Keratinocyte (primary cell): ENCODE results near the gene EXOSC9. TPM values are rescaled to one million over a fixed set of nuclear protein-coding genes. Genes with fewer than 3 reads are reported as not detected.

ENCODE experiments used
- DNase-seq: peaks from one replicate; pipeline ENCODE4 v3.0.0-alpha.2; 2011; ENCODE audit warnings: low read depth, missing footprints, low spot score
- FAIRE-seq: peaks from 2 replicates; lab custom pipeline; 2011; peaks lifted over from hg19 to GRCh38; lab: Jason Lieb, UNC
- H2AFZ ChIP-seq: 2 replicates; pipeline ENCODE4 v1.6.0; 2012; ENCODE audit warnings: low read length, control low read depth, inconsistent platforms; ENCODE audit not compliant: control insufficient read depth
- H3K27ac ChIP-seq: 2 replicates; pipeline ENCODE4 v1.5.1; 2011; ENCODE audit warnings: low read length; ENCODE audit not compliant: control insufficient read depth, insufficient read depth
- H3K27me3 ChIP-seq: 3 replicates; pipeline ENCODE4 v1.6.0; 2011; ENCODE audit warnings: low read length; ENCODE audit not compliant: control insufficient read depth, insufficient read depth; ENCODE audit errors: extremely low read depth
- H3K36me3 ChIP-seq, 2 experiments: 2 replicates in 1 of 2; 3 replicates in 1 of 2; pipeline ENCODE4 v1.5.1; 2011; ENCODE audit warnings: low read length in 2 of 2, mild to moderate bottlenecking in 1 of 2; ENCODE audit not compliant: control insufficient read depth in 2 of 2, insufficient read depth in 2 of 2; ENCODE audit errors: extremely low read depth in 1 of 2
- H3K4me1 ChIP-seq: 3 replicates; pipeline ENCODE4 v1.5.1; 2011; ENCODE audit warnings: low read length; ENCODE audit not compliant: control insufficient read depth, insufficient read depth; ENCODE audit errors: extremely low read depth
- H3K4me2 ChIP-seq: 3 replicates; pipeline ENCODE4 v1.6.0; 2011; ENCODE audit warnings: low read depth, low read length; ENCODE audit not compliant: control insufficient read depth, insufficient read depth; ENCODE audit errors: extremely low read depth
- H3K4me3 ChIP-seq, 3 experiments: fragments of 200-600 bp in 1 of 3; sonication (generic) in 1 of 3; 2 replicates in 2 of 3; 3 replicates in 1 of 3; pipeline ENCODE4 v1.5.1; 2011 to 2016; ENCODE audit warnings: low read length in 3 of 3, mild to moderate bottlenecking in 3 of 3, control low read depth in 2 of 3, inconsistent platforms in 1 of 3, low read depth in 1 of 3, mixed read lengths in 1 of 3, mixed run types in 1 of 3, moderate library complexity in 1 of 3; ENCODE audit not compliant: control insufficient read depth in 2 of 3, insufficient read depth in 2 of 3; ENCODE audit errors: extremely low read depth in 1 of 3
- H3K79me2 ChIP-seq: 2 replicates; pipeline ENCODE4 v1.6.0; 2012; ENCODE audit warnings: low read length; ENCODE audit not compliant: control insufficient read depth, insufficient read depth
- H3K9ac ChIP-seq: 3 replicates; pipeline ENCODE4 v1.6.0; 2011; ENCODE audit warnings: low read length; ENCODE audit not compliant: control insufficient read depth, insufficient read depth; ENCODE audit errors: extremely low read depth
- H3K9me1 ChIP-seq: 3 replicates; pipeline ENCODE4 v1.6.0; 2011; ENCODE audit warnings: low read length; ENCODE audit not compliant: control insufficient read depth, insufficient read depth; ENCODE audit errors: extremely low read depth
- H3K9me3 ChIP-seq: 2 replicates; pipeline ENCODE4 v1.5.1; 2012; ENCODE audit warnings: low read depth, low read length; ENCODE audit not compliant: control insufficient read depth
- H4K20me1 ChIP-seq: 3 replicates; pipeline ENCODE4 v1.6.0; 2011; ENCODE audit warnings: low read length; ENCODE audit not compliant: control insufficient read depth, insufficient read depth; ENCODE audit errors: extremely low read depth
- CTCF ChIP-seq, 3 experiments: IDR thresholded peaks in 1 of 3; conservative IDR thresholded peaks in 1 of 3; optimal IDR thresholded peaks in 1 of 3; 2 replicates in 2 of 3; 3 replicates in 1 of 3; pipeline versions ENCODE3 to v1.5.1; 2011; ENCODE audit warnings: low read length in 3 of 3, mild to moderate bottlenecking in 3 of 3, moderate library complexity in 2 of 3, control low read depth in 1 of 3, inconsistent platforms in 1 of 3; ENCODE audit not compliant: insufficient read depth in 2 of 3; ENCODE audit errors: extremely low read depth in 1 of 3
- EZH2 ChIP-seq: IDR thresholded peaks from one replicate; pipeline ENCODE4 v1.6.1; 2012; ENCODE audit warnings: inconsistent platforms, mild to moderate bottlenecking, low read length, moderate library complexity
- dilution Hi-C: fragments of 300-500 bp; cut with MboI; formaldehyde crosslinking; loops from one replicate; pipeline ENCODE4 v1.7.0; 2020; ENCODE audit warnings: low sequenced_read_pairs; ENCODE audit not compliant: extremely low pct_ligation_motif_present
- polyA plus RNA-seq, 5 experiments: library from polyadenylated mRNA; depleted of rRNA in 3 of 5; stranded (reverse) in 3 of 5; stranded (forward) in 1 of 5; unstranded in 1 of 5; fragments of >200 nt; gene quantifications; 1 replicate in 1 of 5; 2 replicates in 3 of 5; 3 replicates in 1 of 5; pipeline versions ENCODE4 v1.2.1 to v1.2.3, GENCODE V29; 2011 to 2012; ENCODE audit warnings: missing spikeins in 2 of 5, low read depth in 1 of 5, low replicate concordance in 1 of 5

The EXOSC9 gene
- polyA plus RNA-seq, 1 donor (not counting 4 experiments of a cell fraction or from before 2014, with no cell fraction given) = 35.4 TPM

- Histone ChIP-seq H3K9me1 (no peaks in the 10 kb centered on the region), H3K36me3 (peaks cover 8 to 17% of the 10 kb centered on the region in 2 experiments), H3K9me3 (no peaks in the 10 kb centered on the region), H3K4me2 (no peak overlapping the region), H3K27me3 (no peaks in the 10 kb centered on the region), H2AFZ (no peak overlapping the region), H3K9ac (no peak overlapping the region), H3K27ac (no peak overlapping the region), H3K79me2 (peaks cover 10% of the 10 kb centered on the region), H4K20me1 (no peaks in the 10 kb centered on the region), H3K4me3 (no peak overlapping the region), H3K4me1 (peaks cover 2% of the 10 kb centered on the region)
- dilution Hi-C loops = no loop called here
- FAIRE-seq (no peak), DNase-seq (no peak)
- TF ChIP-seq EZH2 = no peak
- no peak for TF ChIP-seq CTCF (optimal IDR thresholded peaks at IDR 0.05 in 1 of 3, IDR thresholded peaks at IDR 0.05 in 1 of 3, conservative IDR thresholded peaks at IDR 0.05 in 1 of 3; ENCODE audit: extremely low read depth in 1 of 3, insufficient read depth in 2 of 3, low read length in 3 of 3)
Observed at GRCh38 chr4:121806411-121806810, 5.3 kb downstream of the EXOSC9 start.

- H3K9ac ChIP-seq = no peak overlapping the region
- H3K4me2 ChIP-seq = no peak overlapping the region
- no peak for TF ChIP-seq CTCF (optimal IDR thresholded peaks at IDR 0.05 in 1 of 3, IDR thresholded peaks at IDR 0.05 in 1 of 3, conservative IDR thresholded peaks at IDR 0.05 in 1 of 3; ENCODE audit: extremely low read depth in 1 of 3, insufficient read depth in 2 of 3, low read length in 3 of 3)
- no peak for TF ChIP-seq EZH2
- no peak overlapping the region for H3K4me3 ChIP-seq
- H3K9me1 ChIP-seq = no peaks in the 10 kb centered on the region
- dilution Hi-C loops = no loop called here
- no peaks in the 10 kb centered on the region for H3K9me3 ChIP-seq
- no peaks in the 10 kb centered on the region for H3K79me2 ChIP-seq
- no peaks in the 10 kb centered on the region for H4K20me1 ChIP-seq
- no peak for FAIRE-seq
- no peak overlapping the region for H3K27ac ChIP-seq
- H3K4me1 ChIP-seq = no peaks in the 10 kb centered on the region
- H3K27me3 ChIP-seq = no peaks in the 10 kb centered on the region
- peaks cover 3 to 17% of the 10 kb centered on the region in 2 experiments for H3K36me3 ChIP-seq
- DNase-seq = no peak
- H2AFZ ChIP-seq = no peak overlapping the region
Observed at GRCh38 chr4:121811122-121811521, 10.0 kb downstream of the EXOSC9 start.
